ENCODE results near the gene GREB1L.
A peak's percentile ranks its signal among the peaks of the same experiment; 100 is the strongest.

The GREB1L gene

DNA sequence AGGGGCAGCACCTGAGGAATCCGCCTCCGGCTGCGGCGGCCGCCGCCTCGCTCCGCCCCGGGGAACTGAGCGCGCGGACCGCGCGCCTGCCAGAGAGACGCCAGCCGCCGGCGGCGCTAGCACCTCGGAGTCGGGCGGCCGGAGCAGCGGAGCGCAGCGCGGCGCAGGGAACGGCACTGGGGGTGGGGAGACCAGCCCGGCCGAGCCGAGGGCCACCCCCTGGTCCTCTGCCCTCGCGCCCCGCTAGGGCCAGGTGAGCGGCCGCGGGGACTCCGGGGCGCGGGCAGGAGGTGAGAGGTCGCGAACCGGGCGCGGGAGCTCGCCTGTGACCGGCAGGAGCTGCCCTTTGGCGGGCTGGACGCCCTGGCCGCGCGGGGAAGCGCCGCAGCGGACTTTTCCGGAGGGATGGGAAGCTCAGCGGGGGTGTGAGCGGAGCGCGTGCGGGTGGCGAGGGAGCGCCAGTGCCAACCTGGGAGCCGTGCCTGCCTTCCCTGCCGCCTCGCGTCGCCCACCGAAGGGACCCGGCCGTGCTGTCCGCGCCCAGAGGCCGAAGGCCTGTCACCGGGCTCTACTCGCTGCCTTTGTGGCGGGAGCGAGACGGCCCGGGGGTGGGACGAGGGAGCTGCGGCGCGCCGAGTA, at the start of gene GREB1L:
Gene GREB1L, plus strand, starts transcription at position 92 of the 639 bp plus-strand sequence. CDS start 141,287 bp downstream, outside the sequence.
- DNase-seq (ENCODE audit: low spot score) = peak; percentile 69
- TF ChIP-seq, protein P1, sequence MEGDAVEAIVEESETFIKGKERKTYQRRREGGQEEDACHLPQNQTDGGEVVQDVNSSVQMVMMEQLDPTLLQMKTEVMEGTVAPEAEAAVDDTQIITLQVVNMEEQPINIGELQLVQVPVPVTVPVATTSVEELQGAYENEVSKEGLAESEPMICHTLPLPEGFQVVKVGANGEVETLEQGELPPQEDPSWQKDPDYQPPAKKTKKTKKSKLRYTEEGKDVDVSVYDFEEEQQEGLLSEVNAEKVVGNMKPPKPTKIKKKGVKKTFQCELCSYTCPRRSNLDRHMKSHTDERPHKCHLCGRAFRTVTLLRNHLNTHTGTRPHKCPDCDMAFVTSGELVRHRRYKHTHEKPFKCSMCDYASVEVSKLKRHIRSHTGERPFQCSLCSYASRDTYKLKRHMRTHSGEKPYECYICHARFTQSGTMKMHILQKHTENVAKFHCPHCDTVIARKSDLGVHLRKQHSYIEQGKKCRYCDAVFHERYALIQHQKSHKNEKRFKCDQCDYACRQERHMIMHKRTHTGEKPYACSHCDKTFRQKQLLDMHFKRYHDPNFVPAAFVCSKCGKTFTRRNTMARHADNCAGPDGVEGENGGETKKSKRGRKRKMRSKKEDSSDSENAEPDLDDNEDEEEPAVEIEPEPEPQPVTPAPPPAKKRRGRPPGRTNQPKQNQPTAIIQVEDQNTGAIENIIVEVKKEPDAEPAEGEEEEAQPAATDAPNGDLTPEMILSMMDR (IDR thresholded peaks at IDR 0.05; ENCODE audit: borderline replicate concordance, control extremely low read depth, extremely low read depth, insufficient read depth, missing control alignments) = no peak
- in situ Hi-C loops (cut with MboI; ENCODE audit: low sequenced_read_pairs, unreplicated experiment) = no loop called here

DNA sequence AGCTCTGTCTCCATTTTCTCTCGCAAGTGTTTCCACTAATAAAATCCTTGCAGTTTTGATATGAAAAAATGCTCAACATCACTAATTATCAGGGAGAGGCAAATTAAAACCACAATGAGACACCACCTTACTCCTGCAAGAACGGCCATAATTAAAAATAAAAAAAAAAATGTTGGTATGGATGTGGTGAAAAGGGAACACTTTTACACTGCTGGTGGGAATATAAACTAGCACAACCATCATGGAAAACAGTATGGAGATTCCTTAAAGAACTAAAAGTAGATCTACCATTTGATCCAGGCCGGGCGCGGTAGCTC, 49.8 kb upstream of the GREB1L start:
- in situ Hi-C loops (cut with MboI; ENCODE audit: low sequenced_read_pairs, unreplicated experiment) = no loop called here

DNA sequence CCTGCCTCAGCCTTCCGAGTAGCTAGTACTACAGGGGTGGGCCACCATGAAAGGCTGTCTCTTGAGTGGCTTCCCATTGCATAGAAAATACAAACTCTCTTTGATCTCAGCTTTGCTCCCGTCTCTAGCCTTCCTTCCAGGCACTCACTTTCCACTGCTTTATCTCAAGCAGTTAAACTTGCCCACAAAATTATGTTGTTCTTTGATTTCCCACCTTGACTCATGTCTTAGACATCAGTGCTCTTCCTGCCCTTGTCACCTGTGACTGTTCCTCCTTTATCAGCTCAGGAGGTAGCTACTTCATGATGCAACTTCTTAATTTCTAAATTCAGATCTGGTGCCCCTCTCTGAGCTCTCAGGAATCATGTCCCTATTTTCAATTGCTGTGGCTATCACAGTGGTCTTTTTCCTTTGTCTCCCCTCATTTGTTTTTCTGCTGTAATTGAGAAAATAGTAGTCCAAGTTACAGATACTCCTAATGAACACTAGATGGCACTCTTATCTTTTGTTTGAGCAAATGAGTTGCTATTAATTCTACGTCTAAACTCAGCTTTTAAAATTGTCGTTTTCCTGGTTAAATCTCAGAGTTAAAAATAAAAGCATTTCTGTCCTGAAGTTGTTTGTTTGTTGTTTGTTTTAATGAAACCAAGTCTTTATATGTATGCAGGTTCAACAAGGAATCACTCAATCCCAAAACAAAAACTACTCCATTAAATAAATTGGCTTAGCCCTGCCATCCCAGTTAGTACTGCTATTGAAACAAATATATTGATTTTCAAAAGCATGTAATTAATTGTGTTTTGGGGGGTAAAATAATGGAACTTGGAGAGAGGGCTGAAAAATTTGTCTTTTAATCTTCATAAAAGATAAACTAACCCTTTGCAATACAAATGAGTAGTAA, 46.9 kb upstream of the GREB1L start:
- peak; percentile 44 for DNase-seq (ENCODE audit: low spot score)
- in situ Hi-C loops (cut with MboI; ENCODE audit: low sequenced_read_pairs, unreplicated experiment) = no loop called here
- TF ChIP-seq, protein P1 (IDR thresholded peaks at IDR 0.05; ENCODE audit: borderline replicate concordance, control extremely low read depth, extremely low read depth, insufficient read depth, missing control alignments) = peak; percentile 58

More for the DNA sequence above, 49.8 kb upstream of the GREB1L start:
- TF ChIP-seq, protein P1 (IDR thresholded peaks at IDR 0.05; ENCODE audit: borderline replicate concordance, control extremely low read depth, extremely low read depth, insufficient read depth, missing control alignments) = no peak
- no peak for DNase-seq (ENCODE audit: low spot score)

DNA sequence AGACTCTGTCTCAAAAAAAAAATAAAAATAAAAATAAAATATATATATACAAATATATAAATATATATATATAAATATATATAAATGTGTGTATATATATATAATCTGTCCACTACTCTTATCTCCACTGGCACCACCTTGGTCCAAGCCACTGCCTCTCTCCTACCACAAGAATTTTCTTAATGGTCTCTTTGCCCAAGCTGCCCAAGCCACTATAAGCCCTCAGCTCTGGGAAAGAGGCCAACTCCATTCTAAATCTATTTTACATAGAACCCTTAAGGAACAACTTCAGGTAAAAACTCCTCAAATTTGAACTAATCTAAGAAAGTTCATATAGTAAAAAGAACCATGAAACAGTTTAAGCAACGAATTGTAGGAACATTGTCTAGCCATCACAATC, 45.6 kb upstream of the GREB1L start:
- no peak for DNase-seq (ENCODE audit: low spot score)
- TF ChIP-seq, protein P1 (IDR thresholded peaks at IDR 0.05; ENCODE audit: borderline replicate concordance, control extremely low read depth, extremely low read depth, insufficient read depth, missing control alignments) = no peak
- in situ Hi-C loops (cut with MboI; ENCODE audit: low sequenced_read_pairs, unreplicated experiment) = no loop called here

DNA sequence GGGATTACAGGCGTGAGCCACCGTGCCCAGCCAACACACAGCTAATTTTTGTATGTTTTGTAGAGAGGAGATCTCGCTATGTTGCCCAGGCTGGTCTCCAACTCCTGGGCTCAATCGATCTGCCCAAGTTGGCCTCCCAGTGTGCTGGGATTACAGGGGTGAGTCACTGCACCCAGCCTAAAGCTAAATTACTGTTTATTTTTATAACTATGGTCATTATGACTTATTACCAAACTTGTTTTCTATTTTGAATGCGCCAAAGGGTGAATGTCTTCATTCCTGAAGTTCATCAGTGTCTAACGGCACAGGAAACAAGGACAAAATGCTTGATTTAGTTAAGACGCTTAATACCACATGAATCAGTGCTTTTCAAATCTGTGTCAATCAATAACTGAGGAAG, 38.9 kb upstream of the GREB1L start:
- DNase-seq (ENCODE audit: low spot score) = no peak
- in situ Hi-C loops (cut with MboI; ENCODE audit: low sequenced_read_pairs, unreplicated experiment) = loop anchor here (10.0 kb wide), 1 partner anchor 242 kb away; no protein-coding TSS in a partner anchor
- TF ChIP-seq, protein P1 (IDR thresholded peaks at IDR 0.05; ENCODE audit: borderline replicate concordance, control extremely low read depth, extremely low read depth, insufficient read depth, missing control alignments) = no peak

DNA sequence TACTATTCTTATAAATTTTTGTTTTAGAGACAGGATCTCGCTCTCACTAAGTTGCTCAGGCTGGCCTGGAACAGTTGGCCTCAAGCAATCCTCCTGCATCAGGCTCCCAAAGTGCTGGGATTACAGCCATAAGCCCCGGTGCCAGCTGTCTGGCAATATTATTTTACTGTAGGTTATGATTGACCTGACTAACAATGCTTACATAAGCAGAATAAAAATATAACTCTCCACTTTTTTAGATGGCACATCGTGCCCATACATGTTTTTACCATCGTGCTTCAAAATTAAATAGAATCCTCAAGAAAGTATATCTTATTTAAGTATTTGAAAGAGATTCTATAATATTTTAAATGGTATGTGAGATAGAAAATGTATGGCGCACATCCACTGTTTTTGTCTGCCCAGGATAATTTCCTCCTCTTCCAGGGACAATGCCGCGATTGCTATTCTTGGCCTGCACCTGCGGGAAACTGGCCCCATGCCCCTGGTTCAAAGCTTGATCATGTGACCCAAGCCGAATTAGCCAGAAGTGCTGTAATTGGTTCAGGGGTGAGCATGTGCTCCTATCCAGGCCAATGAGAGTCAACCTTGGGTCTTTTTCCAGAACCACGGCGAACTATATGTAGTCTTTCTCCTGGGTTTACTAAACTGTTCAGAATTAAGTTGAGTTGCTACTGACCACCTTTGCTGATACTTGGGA, 38.3 kb upstream of the GREB1L start:
- TF ChIP-seq, protein P1 (IDR thresholded peaks at IDR 0.05; ENCODE audit: borderline replicate concordance, control extremely low read depth, extremely low read depth, insufficient read depth, missing control alignments) = no peak
- DNase-seq (ENCODE audit: low spot score) = no peak
- in situ Hi-C loops (cut with MboI; ENCODE audit: low sequenced_read_pairs, unreplicated experiment) = loop anchor here (10.0 kb wide), 1 partner anchor 241 kb away; no protein-coding TSS in a partner anchor

Measured in GM13976 (cell line).